IgD-negative memory B cell (primary cell): ENCODE data around the gene RGS19. TPM values are rescaled to one million over a fixed set of nuclear protein-coding genes. Genes with fewer than 3 reads are reported as not detected.

Experiments used
- H3K27ac Mint-ChIP-seq, 3 donors: one replicate each; pipeline ENCODE4 v1.8.0; 2020 to 2022; ENCODE audit warnings: mild to moderate bottlenecking in 3 of 3, mixed read lengths in 3 of 3, moderate library complexity in 1 of 3
- H3K27me3 Mint-ChIP-seq: one replicate; pipeline ENCODE4 v1.8.0; 2021; ENCODE audit warnings: mixed read lengths
- H3K36me3 Mint-ChIP-seq: one replicate; pipeline ENCODE4 v1.8.0; 2020; ENCODE audit warnings: mild to moderate bottlenecking, mixed read lengths
- H3K4me1 Mint-ChIP-seq, 3 donors: one replicate each; pipeline ENCODE4 v1.8.0; 2020 to 2022; ENCODE audit warnings: mixed read lengths in 3 of 3, mild to moderate bottlenecking in 1 of 3
- H3K4me3 Mint-ChIP-seq, 4 donors: one replicate each; pipeline ENCODE4 v1.8.0; 2020 to 2022; ENCODE audit warnings: mild to moderate bottlenecking in 4 of 4, mixed read lengths in 4 of 4, moderate library complexity in 3 of 4
- H3K9me3 Mint-ChIP-seq, 3 donors: one replicate each; pipeline ENCODE4 v1.8.0; 2020 to 2021; ENCODE audit warnings: mixed read lengths in 3 of 3, mild to moderate bottlenecking in 1 of 3
- polyA plus RNA-seq: library from polyadenylated mRNA; unstranded; fragments of 300-500 nt; fragmentation: Illumina TruSeq; gene quantifications from one replicate; pipeline ENCODE4 v1.2.3, GENCODE V29; 2021

The RGS19 gene
- polyA plus RNA-seq, 1 donor from 2014 or later: 202 TPM

- Mint-ChIP-seq H3K9me3 (no peaks in the 10 kb centered on the region), H3K4me3 (peak overlapping the region; percentile 55 to 88 (median 64)), H3K4me1 (peaks cover 2 to 13% (median 5%) of the 10 kb centered on the region in 3 donors), H3K27ac (peak overlapping the region in 1 of 3 donors; percentile 67), H3K36me3 (no peaks in the 10 kb centered on the region), H3K27me3 (peaks cover 12% of the 10 kb centered on the region)
Observed at GRCh38 chr20:64039293-64040160, 39.8 kb downstream of the RGS19 start.

GRCh38 chr20:64038565-64039292, 40.6 kb downstream of the RGS19 start:
- Mint-ChIP-seq H3K36me3 (no peaks in the 10 kb centered on the region), H3K9me3 (no peaks in the 10 kb centered on the region), H3K27ac (peak overlapping the region in 2 of 3 donors; percentile 23 to 67), H3K27me3 (peaks cover 12% of the 10 kb centered on the region), H3K4me3 (peak overlapping the region in 3 of 4 donors; percentile 70 to 88 (median 86)), H3K4me1 (peaks cover 2 to 12% (median 6%) of the 10 kb centered on the region in 3 donors)

GRCh38 chr20:64038224-64038564, 41.1 kb downstream of the RGS19 start:
- H3K27me3 Mint-ChIP-seq: peaks cover 12% of the 10 kb centered on the region
- H3K27ac Mint-ChIP-seq: no peak overlapping the region
- no peaks in the 10 kb centered on the region for H3K9me3 Mint-ChIP-seq
- H3K4me1 Mint-ChIP-seq: peaks cover 2 to 8% (median 7%) of the 10 kb centered on the region in 3 donors
- no peaks in the 10 kb centered on the region for H3K36me3 Mint-ChIP-seq
- H3K4me3 Mint-ChIP-seq: peak overlapping the region in 3 of 4 donors; percentile 45 to 85 (median 62)

- peak overlapping the region; percentile 35 to 85 (median 66) for H3K4me3 Mint-ChIP-seq
- H3K27ac Mint-ChIP-seq: peak overlapping the region in 1 of 3 donors; percentile 28
- H3K27me3 Mint-ChIP-seq: peaks cover 12% of the 10 kb centered on the region
- no peaks in the 10 kb centered on the region for H3K36me3 Mint-ChIP-seq
- peaks cover 2 to 8% (median 7%) of the 10 kb centered on the region in 3 donors for H3K4me1 Mint-ChIP-seq
- H3K9me3 Mint-ChIP-seq: no peaks in the 10 kb centered on the region
Observed at GRCh38 chr20:64037498-64038213, 41.7 kb downstream of the RGS19 start.

- Mint-ChIP-seq H3K27ac (peak overlapping the region in 1 of 3 donors; percentile 28), H3K36me3 (no peaks in the 10 kb centered on the region), H3K27me3 (peaks cover 12% of the 10 kb centered on the region), H3K4me1 (peaks cover 2 to 8% (median 6%) of the 10 kb centered on the region in 3 donors), H3K9me3 (no peaks in the 10 kb centered on the region), H3K4me3 (peak overlapping the region in 2 of 4 donors; percentile 35 to 71)
Observed at GRCh38 chr20:64037199-64037497, 42.2 kb downstream of the RGS19 start.

GRCh38 chr20:64036346-64037198, 42.7 kb downstream of the RGS19 start:
- Mint-ChIP-seq H3K4me3 (no peak overlapping the region), H3K9me3 (no peaks in the 10 kb centered on the region), H3K27me3 (peaks cover 12% of the 10 kb centered on the region), H3K27ac (peak overlapping the region in 1 of 3 donors; percentile 48), H3K36me3 (no peaks in the 10 kb centered on the region), H3K4me1 (peaks cover 2 to 8% (median 5%) of the 10 kb centered on the region in 3 donors)

GRCh38 chr20:64035933-64036345, 43.4 kb downstream of the RGS19 start, which contains the start of gene C20orf204:
Gene C20orf204, plus strand, starts transcription at chr20:64036182. Its CDS starts 142 bp downstream, at chr20:64036324.
- Mint-ChIP-seq H3K27me3 (peaks cover 9% of the 10 kb centered on the region), H3K4me3 (peak within 1 kb of the TSS in 1 of 4 donors; percentile 67), H3K4me1 (peaks cover 2 to 8% (median 5%) of the 10 kb centered on the region in 3 donors), H3K27ac (peak within 1 kb of the TSS in 2 of 3 donors; percentile 58 to 92), H3K9me3 (no peaks in the 10 kb centered on the region), H3K36me3 (no peaks in the 10 kb centered on the region)

- peaks cover 9% of the 10 kb centered on the region for H3K27me3 Mint-ChIP-seq
- H3K27ac Mint-ChIP-seq: peak overlapping the region in 2 of 3 donors; percentile 58 to 92
- peak overlapping the region in 1 of 4 donors; percentile 67 for H3K4me3 Mint-ChIP-seq
- H3K4me1 Mint-ChIP-seq: peaks cover 2 to 8% (median 5%) of the 10 kb centered on the region in 3 donors
- no peaks in the 10 kb centered on the region for H3K36me3 Mint-ChIP-seq
- H3K9me3 Mint-ChIP-seq: no peaks in the 10 kb centered on the region
Observed at GRCh38 chr20:64035066-64035932, 44.0 kb downstream of the RGS19 start.

GRCh38 chr20:64033981-64034493, 45.3 kb downstream of the RGS19 start:
- peaks cover 0 to 5% (median 2%) of the 10 kb centered on the region in 3 donors for H3K4me1 Mint-ChIP-seq
- no peaks in the 10 kb centered on the region for H3K9me3 Mint-ChIP-seq
- H3K27ac Mint-ChIP-seq: no peak overlapping the region
- H3K4me3 Mint-ChIP-seq: peak overlapping the region in 1 of 4 donors; percentile 32
- no peaks in the 10 kb centered on the region for H3K36me3 Mint-ChIP-seq
- H3K27me3 Mint-ChIP-seq: peaks cover 3% of the 10 kb centered on the region

GRCh38 chr20:64032706-64033624, 46.4 kb downstream of the RGS19 start:
- Mint-ChIP-seq H3K36me3 (no peaks in the 10 kb centered on the region), H3K4me1 (peaks cover 0 to 5% (median 2%) of the 10 kb centered on the region in 3 donors), H3K9me3 (no peaks in the 10 kb centered on the region), H3K4me3 (no peak overlapping the region), H3K27me3 (peaks cover 3% of the 10 kb centered on the region), H3K27ac (peak overlapping the region in 1 of 3 donors; percentile 23)

GRCh38 chr20:64031822-64032314, 47.5 kb downstream of the RGS19 start:
- Mint-ChIP-seq H3K9me3 (no peaks in the 10 kb centered on the region), H3K27ac (no peak overlapping the region), H3K36me3 (no peaks in the 10 kb centered on the region), H3K27me3 (no peaks in the 10 kb centered on the region), H3K4me3 (no peak overlapping the region), H3K4me1 (peaks cover 0 to 1% (median 0%) of the 10 kb centered on the region in 3 donors)
